EL (cell line): Measurements from ENCODE around the gene SH3BP2.
"Not testable (repeated sequence)": the region's sequence is repeated elsewhere in the genome, so short reads cannot be mapped to it uniquely, and the experiment has no call there.

ENCODE experiments used
- DNase-seq: peaks from one replicate; pipeline ENCODE4 v3.0.0-alpha.2; 2016

Gene SH3BP2

DNA sequence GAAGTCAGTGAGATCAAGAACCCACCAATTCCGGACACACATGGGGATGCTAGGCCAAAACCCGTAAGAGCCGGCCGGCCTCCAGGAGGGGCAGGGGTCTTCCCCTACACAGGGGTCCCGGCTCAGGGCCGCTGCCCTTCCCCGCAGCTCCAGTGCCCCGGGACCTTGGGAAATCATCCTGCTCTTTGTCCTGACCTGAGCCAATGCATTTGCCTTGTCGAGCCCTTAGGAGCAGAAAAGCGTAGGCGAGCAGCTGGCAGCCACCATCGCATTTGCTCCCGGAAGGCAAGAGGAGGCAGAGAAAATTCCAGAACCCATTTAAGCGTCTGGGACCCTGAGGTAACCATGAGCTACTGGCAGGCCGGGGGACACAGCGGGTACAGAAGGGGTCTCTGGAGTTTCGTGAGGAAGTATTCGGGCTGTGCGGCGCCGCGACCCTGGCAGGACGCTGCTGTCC lies 29.3 kb upstream of the SH3BP2 start:
- no peak for DNase-seq

DNA sequence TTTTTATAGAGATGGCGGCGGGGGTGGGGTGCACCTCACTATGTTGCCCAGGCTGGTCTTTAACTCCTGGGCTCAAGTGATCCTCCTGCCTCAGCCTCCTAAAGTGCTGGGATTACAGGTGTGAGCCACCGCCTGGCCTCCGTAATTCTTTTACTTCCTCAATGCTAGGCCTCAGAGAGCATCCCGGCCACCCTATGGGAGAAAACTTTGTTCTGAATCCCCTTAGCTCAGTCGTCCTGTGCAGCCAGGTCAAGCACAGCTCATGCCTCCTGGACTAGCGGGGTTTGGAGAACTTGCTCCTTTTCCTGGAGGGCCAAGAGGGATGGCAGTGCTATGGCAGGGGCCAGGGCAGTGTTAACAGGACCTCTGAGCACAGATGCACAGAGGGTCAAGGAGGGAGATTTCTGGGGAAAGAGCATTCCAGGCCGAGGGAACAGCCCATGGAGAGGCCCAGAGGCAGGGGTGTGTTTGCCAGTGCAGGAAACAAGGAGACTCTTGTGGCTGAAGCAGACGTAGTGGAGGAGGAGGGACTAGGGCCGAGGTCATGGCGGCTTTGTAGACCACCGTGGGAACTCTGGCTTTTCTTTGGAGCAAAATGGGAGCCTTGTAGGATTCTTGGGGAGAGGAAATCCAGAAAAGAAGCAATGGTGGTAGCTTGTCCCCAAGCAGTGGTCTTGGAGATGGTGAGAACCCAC lies 26.9 kb upstream of the SH3BP2 start:
- no peak for DNase-seq

DNA sequence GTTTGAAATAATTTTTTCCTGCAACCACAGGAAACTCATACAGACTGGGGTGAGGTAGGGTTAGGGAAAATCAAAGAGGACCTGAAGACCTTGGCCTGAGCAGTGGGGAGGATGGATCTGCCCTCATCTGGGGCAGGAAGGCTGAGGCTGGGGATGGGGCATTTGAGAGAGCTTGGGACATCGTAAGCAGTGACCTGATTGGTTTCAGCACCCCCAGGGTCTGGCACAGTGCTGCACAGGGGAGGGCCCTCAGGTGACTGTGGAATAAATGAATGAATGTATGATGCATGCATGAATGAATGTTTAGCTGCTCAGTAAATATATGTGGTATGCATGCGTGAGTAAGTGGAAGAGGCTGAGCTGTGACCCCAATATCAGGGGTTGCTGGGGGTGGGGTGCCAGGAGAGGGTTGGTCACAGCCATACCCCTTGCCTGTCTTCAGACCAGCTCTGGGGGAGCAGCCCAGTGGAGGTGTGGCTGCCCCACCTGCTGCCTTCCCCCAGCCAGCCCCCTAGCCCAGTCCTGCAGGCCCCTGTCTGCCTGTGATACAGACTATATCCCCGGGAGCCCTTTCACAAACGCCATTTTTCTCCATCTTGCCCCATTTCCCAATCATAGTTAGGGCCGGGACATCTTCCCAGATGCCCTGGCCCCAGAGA lies 25.7 kb upstream of the SH3BP2 start:
- DNase-seq: no peak

DNA sequence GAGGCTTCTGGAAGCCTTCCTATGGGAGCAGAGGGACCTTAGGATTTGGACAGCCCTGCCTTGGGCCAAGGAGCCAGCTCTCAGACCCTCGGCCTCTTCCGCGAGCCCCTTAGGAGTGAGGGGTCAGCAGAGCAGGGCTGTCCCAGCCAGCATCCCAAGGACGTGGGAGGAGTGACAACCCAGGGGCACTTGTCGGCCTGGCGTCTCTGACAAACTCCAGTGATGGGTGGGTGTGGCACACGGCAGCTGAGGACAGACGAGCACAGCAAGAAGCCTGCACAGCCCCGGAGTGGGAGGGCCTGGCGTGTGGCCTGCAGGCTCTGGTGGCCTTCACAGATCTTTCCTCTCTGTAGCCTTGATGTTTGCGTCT lies 25.2 kb upstream of the SH3BP2 start:
- no peak for DNase-seq

DNA sequence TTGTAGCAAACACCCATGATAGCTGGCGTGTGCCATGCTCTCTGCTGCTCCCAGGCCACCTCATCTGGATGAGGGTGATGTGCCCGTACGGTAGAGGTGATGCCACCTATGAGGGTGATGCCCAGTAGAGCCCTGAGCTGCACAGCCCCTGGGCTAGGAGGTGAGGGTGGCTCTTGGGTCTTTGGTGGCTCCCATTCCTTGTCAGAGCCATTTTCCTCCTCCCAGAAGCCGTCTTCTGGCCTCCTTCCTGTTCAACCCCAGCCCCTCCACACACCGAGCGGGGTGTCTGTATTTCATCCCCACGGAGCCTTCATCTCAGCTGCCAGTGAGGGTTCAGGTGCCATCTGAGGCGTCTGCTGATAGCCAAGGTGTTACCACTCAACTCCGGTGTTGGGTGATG lies 24.8 kb upstream of the SH3BP2 start:
- no peak for DNase-seq

DNA sequence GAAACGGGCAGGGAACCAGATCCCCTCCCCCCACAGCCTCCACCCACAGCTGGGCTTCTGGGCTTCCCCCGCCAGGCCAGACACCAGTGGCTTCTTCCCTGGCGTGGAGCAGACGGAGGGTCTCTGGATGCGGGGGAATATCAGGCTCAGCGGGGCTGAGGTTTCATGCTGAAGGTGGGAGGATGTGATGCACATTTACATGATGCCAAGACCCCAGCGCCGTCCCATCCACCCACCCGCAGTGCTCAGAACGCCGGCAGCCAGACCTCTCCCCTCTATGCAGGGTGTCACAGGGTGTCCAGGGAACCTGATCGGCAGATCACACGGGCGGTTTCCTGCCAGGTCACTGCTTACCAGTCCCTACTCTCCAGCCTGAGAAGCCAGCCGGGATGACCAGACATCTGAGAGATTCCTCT lies 24.0 kb upstream of the SH3BP2 start:
- DNase-seq: no peak

DNA sequence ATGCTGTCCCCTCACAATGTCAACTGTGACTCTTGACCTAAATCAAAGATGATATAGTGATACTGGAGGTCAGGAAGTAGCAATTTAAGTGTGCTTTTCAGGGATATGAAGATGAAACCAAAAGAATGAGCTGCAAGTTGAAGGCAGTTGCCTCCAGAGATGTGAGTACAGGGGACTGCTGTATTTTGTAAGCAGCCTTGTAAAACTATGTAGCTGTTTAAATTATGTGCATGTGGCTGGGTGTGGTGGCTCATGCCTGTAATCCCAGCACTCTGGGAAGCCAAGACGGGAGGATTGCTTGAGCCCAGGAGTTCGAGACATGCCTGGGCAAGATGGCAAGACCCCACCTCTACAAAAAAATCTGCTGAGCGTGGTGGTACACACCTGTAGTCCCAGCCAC lies 21.6 kb upstream of the SH3BP2 start:
- DNase-seq: no peak

DNA sequence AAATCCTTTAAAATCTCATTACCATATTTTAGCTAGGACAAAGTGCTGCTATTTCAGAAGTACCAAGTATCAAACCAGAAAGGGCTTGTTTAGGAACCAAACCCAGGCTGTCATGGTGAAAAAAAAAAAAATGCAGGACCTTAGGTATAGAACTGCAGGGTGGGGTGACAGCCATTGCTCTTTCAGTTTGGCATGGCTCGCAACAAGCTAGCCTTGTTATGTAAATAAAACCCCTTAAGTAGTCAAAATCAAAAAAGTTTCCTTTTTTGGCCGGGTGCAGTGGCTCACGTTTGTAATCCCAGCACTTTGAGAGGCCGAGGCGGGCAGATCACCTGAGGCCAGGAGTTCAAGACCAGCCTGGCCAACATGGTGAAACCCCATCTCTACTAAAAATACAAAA lies 12.2 kb upstream of the SH3BP2 start:
- DNase-seq: not testable (repeated sequence)

DNA sequence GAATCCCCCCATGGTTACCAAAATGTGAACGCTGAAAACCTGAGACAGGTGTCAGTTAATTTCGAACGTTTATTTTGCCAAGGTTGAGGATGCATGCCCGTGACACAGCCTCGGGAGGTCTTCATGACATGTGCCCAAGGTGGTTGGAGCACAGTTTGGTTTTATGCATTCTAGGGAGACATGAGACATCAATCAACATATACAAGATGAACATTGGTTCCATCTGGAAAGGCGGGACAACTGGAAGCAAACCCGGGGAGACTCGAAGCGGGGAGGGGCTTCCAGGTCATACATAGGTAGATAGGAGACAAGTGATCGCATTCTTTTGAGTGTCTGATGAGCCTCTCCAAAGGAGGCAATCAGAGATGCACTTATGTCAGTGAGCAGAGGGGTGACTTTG lies 11.0 kb upstream of the SH3BP2 start:
- no peak for DNase-seq

DNA sequence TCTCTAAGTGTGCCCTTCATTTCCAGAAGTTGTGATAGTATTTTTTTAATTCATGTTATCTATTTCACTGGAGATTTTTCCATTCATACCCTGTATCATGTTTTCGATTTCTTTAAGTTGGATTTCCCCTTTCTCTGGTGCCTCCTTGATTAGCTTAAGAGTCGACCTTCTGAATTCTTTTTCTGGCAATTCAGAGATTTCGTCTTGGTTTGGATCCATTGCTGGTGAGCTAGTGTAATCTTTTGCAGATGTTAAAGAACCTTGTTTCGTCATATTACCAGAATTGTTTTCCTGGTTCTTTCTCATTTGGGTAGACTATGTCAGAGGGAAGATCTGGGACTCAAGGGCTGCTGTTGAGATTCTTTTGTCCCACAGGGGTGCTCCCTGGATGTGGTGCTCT lies 9.1 kb upstream of the SH3BP2 start:
- DNase-seq: no peak

DNA sequence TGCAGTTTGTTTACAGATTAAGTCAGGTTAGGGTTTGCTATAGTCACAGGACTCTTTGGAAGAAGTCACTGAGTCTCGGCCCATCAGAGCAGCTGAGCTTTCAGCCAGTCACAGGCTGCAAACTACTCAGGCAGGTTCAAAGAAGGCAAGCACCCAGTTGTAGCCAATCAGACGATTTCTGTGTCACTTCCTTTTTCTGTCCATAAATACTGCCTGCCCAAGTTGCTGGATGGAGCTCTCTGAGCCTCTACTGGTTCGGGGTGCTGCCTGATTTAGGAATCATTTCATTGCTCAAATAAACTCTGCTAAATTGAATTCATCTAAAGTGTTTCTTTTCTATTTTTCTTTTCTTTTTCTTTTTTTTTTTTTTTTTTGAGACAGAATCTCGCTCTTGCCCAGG lies 7.3 kb upstream of the SH3BP2 start:
- no peak for DNase-seq

DNA sequence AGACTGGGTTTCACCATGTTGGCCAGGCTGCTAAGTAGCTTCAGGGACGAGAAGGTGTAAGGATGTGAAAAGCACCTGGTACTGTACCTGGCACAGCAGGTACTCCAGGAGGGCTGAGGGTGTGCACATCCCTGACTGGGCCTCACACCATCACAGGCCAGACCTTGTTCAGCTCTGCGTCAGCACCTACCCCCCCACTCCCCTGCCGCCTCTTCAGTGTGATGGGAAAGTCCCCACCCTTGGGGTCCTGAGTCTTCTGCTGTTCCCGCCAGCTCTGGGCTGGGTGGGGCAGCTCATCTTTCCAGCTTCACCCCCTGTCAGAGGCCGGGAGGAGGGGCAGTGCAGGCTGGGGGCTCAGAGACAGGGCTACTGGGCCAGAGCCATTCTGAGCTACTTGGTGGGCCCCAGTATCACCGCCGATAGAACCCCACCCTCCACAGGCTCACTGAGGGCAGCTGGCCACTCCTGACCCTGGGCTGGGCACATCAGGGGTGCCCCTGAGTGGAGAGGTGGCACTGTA lies 6.7 kb upstream of the SH3BP2 start:
- DNase-seq: no peak

DNA sequence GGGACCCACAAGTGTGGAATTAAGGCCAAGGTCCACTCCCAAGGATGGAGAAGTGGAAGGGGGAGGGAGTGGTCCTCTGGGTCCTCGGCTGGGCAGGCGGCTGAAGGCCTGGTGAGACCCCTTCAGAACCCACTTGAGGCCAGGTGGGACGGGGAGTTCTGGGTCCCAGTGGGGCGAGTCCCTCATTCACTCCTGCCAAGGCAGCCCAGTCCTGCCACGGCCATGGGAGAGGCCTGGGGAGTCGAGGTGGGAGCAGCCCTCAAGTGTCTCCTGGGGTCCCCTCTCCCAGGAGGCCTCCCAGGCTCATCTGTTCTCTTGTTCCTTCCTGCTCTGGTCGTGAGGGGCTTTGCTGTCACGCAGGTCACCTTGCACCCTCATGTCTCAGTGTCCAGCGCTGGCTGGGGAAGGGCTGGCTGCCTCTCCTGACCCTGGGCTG lies 6.1 kb upstream of the SH3BP2 start:
- no peak for DNase-seq

DNA sequence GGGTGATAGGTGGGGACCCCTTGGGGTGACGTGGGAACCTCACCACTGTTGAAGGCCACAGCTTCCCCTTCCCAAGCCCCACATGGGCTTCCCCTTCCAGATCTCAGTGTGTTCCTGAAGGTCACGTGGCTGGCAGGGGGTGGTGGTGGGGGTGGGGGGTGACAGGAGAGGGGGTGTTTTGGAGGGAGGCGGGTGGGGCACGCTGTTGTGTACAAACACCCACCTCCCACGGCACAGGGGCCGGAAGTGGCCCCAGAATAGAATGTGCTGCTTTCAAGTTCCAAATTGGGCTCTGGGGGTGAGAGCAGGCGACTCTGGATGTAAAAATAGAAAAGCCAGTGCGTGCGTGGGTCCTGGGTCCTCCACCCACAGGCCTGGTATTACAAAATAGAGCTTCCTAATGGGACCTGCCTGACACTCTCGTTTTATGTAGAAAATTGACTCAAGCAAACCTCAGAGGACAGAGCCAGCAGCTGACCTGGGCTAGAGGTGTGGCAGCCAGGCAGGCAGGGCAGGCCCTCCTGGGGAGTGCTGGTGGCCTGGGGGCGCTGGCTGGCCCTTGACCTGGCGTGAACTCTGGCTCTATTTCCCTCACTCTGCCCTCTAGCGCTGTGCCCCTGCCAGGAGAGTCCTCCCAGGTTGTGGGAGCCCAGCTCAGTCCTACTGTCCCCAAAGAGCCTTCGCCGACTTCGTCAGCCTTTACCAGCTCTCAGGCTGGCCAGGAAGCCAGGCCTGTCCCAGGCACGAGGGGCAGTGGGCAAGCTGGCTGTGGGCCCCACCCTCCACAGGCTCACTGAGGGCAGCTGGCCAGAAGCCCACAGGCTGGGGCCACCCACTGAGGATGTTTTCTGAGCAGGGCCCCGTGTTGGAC lies 5.4 kb upstream of the SH3BP2 start:
- DNase-seq: no peak

DNA sequence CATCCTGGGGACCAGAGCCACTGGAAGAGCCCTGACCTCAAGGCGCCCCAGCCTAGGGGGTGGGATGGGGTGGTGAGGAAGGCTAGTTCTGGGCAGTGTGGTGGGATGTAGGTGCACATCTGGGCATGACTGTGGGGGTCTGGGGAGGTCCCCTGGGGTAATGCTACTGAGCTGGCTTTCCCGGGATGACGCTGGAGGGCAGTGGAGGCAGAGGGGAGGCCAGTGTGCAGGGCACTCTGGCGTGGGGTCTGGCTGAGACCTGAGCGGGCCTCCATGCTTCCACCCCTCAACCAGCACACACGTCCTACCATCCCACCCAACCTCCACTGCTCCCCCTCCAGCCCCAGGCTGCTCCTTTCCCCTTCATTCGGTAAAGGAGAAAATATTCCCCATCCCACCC lies 4.8 kb upstream of the SH3BP2 start:
- DNase-seq: no peak

DNA sequence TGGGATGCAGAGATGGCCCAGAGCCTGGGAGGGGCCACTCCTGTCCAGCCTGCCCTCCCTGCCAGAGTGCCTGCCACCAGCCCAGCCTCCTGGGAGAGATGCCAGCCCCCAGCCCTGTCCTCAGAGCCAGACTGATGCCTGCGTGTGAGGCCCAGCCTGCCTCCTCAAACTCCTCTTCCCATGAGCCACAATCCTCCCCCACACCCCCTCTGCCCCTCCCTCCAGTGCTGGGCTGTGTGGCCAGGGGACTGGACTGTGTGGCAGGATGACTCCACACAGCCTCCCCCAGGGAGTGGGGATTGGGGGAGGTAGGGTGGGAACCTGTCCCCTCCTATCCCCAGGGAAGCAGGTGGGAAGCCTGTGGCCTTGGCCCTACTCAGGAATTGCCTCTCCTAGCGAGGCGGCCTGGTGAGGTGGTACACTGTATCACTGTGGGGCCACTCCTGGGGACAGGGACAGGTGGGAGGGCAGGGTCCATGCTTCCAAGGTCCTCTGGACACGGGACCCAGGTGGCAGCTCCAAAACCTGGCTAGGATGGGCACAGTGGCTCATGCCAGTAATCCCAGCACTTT lies 4.3 kb upstream of the SH3BP2 start:
- no peak for DNase-seq

DNA sequence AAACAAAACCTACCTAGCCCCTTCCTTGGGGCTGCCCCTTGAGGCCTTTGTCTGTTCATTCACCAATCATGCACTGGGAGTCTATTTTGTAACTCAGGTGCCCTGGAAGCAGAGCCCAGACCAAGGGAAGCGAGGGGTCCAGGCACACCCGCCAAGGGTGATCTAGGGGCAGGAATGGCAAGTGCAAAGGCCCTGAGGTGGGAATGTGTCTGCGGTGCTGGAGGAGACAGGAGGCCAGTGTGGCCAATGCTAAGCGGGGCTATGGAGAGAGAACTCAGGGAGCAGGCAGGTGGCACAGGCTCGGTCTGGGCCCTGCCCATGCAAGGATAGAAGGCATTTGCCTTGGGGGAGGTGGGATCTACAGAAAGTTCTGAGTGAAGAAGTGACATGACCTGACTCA lies 3.5 kb upstream of the SH3BP2 start:
- DNase-seq: no peak

DNA sequence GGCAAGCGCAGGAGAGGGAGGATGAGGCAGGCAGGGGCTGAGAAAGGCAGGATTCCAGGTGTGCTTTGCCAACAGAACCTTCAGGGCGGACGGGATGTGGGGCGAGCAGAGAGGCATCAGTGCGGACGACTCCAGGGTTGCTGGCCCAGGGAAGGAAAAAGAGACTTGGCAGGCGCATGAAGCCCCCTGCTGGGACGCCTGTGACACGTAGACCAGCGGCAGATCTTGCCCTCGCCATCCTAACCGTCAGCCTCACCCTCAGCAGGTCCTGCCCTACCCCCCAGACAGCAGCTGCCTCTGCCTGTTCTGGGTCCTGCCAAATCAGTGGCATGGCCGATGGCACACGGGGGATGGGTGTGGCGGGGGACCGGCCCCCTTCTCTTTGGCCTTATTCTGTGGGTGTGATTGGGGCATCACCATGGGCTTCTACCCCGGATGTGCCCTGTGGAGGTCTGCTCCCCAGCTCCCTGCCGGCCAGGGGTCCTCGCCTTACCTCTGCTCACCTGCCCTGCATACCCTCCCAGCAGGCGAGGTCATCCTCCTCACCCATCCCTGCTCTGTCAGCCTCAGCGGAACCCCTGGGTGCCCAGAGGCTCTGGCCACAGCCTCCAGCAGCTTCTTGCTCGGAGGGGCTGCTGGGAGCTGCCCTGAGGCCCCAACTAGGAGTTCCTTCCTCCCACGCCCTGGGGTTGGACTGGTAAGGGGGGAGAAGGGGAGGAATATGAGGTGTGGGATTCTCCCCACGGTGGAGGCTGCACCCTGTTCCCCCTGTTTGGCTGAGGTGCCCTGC lies 2.9 kb upstream of the SH3BP2 start:
- DNase-seq: no peak

DNA sequence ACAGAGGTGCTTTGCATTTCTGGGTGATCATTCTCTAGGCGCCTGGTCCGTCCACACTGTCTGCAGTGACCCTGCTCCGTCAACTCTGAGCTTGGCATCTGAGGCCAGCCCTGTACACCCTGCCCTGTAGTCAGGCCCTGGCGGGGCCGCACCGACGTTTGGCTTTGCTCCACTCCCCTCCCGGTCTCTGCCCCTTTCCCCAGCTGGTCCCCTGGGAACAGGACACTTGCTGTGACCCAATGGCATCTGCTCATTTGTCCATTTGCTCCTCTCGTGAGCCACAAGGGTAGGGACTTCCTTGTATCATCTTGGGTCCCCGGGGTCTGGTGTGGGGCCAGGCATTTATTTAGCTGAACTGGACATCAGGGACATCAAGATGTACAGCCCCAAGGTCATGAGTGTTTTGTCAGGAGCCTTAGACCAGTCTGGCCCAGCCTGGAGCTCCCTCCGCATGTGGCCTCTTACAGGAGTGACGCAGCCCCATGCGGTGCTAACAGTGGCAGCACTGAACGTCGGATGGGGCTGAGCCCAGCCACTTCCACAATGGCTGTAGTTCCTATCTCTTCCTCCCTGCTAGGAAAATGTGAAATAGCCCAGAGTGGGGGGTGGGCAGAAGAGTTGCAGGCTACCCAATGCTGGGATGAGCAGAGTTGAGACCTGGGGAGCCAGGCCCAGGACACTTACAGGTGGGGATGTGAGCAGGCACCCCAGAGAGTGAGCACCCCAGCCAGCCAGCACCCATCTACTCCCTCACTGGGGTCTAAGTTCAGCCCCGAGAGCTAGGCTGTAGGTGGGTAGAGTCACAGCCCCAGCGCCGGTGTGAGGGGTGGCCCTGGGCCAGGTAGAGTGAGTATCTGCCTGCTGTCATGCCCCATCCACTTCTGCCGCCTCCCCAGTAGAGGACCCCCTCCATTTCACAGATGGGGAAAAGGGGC lies 2.0 kb upstream of the SH3BP2 start:
- DNase-seq: no peak

DNA sequence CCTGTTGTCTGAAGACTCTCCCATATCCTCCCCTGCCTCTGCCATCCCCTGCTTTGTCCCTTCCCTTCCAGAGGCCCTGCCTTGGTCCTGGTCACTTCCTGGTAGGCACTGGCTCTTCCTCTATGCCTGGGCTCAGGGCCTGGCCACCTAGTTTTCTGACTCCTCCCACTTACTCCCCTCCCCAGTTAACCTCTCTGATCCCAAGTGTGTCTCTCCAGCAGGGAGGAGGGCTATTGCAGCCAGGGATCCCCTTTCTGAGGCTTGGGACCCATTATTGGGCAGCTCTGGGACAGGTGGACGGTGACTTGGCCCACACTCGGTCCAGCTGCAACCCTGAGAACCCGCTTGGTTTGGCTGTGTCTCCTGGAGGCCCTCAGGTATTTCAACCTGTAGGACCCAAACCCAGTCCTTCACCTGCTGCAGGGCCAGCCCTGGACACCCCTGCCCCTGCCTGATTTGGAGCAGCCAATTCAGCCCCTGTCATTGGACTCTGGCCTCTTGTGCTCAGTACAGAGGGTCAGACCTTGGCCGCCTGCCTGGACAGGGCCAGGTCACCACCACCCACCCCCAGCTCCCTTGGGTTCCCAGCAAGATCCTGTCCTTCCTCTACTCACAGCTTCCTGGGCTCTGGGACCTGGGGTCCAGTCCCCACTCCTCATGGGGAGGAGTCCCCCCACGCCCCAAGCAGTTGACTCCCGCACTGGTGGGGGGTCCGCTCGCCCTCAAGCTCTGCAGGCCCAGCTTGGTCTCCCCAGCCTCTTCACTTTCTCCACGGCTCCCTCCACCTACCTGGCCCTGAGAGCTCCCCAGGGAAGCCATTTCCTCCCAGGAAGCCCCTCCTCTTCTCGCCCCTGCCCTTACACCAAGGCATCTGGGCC lies 1.1 kb upstream of the SH3BP2 start:
- no peak for DNase-seq
